Liver (tissue), 9 donors: ENCODE results near the gene LMBR1L. TPM values are rescaled to one million over a fixed set of nuclear protein-coding genes. Genes with fewer than 3 reads are reported as not detected.

Source experiments
- DNase-seq: peaks from one replicate; pipeline ENCODE4 v3.0.0-alpha.2; 2017; ENCODE audit warnings: low spot score
- H3K27ac ChIP-seq, 2 donors: one replicate each; pipeline ENCODE4 v1.7.0; 2013; ENCODE audit warnings: inconsistent platforms in 2 of 2, low read length in 2 of 2, control low read depth in 1 of 2, low read depth in 1 of 2, mild to moderate bottlenecking in 1 of 2
- H3K27me3 ChIP-seq, 4 donors: one replicate each; pipeline versions ENCODE4 v1.6.1 to v1.7.0; 2013; ENCODE audit warnings: low read length in 3 of 4, inconsistent platforms in 1 of 4, mild to moderate bottlenecking in 1 of 4, moderate library complexity in 1 of 4; ENCODE audit not compliant: control insufficient read depth in 4 of 4, insufficient read depth in 4 of 4
- H3K36me3 ChIP-seq, 4 donors: one replicate each; pipeline versions ENCODE4 v1.6.1 to v1.7.0; 2013; ENCODE audit warnings: low read length in 3 of 4, mild to moderate bottlenecking in 3 of 4, low read depth in 1 of 4, moderate library complexity in 1 of 4; ENCODE audit not compliant: control insufficient read depth in 4 of 4, insufficient read depth in 3 of 4
- H3K4me1 ChIP-seq, 4 donors: one replicate each; pipeline versions ENCODE4 v1.6.1 to v1.7.0; 2013; ENCODE audit warnings: low read length in 3 of 4, mild to moderate bottlenecking in 3 of 4, moderate library complexity in 1 of 4; ENCODE audit not compliant: control insufficient read depth in 4 of 4, insufficient read depth in 4 of 4
- H3K4me3 ChIP-seq, 3 donors: one replicate each; pipeline versions ENCODE4 v1.6.1 to v1.7.0; 2013; ENCODE audit warnings: low read length in 3 of 3, control low read depth in 1 of 3, low read depth in 1 of 3, mild to moderate bottlenecking in 1 of 3
- H3K9ac ChIP-seq, 2 donors: one replicate each; pipeline ENCODE4 v1.7.0; 2013; ENCODE audit warnings: low read length in 2 of 2, mild to moderate bottlenecking in 2 of 2, moderate library complexity in 2 of 2, control low read depth in 1 of 2, low read depth in 1 of 2
- H3K9me3 ChIP-seq, 4 donors: one replicate each; pipeline versions ENCODE4 v1.6.1 to v1.7.0; 2013; ENCODE audit warnings: low read length in 3 of 4; ENCODE audit not compliant: control insufficient read depth in 4 of 4
- EGR1 ChIP-seq, 2 donors: IDR thresholded peaks; 2 replicates each; pipeline ENCODE4 v1.6.1; 2016 to 2018; ENCODE audit warnings: antibody characterized with exemption in 2 of 2, low read depth in 2 of 2
- GABPA ChIP-seq, 2 donors: IDR thresholded peaks in 1 of 2; conservative IDR thresholded peaks in 1 of 2; 2 replicates each; pipeline ENCODE4 v1.6.1; 2016; ENCODE audit warnings: antibody characterized with exemption in 2 of 2, mild to moderate bottlenecking in 1 of 2, moderate library complexity in 1 of 2
- HNF4A ChIP-seq, 2 donors: conservative IDR thresholded peaks; 2 replicates each; pipeline ENCODE4 v1.6.1; 2016; ENCODE audit warnings: antibody characterized with exemption in 2 of 2, mild to moderate bottlenecking in 2 of 2
- JUND ChIP-seq, 2 donors: IDR thresholded peaks; 2 replicates each; pipeline ENCODE4 v1.6.1; 2016; ENCODE audit warnings: antibody characterized with exemption in 2 of 2
- NR2F2 ChIP-seq: IDR thresholded peaks from 2 replicates; pipeline ENCODE4 v1.6.1; 2016; ENCODE audit warnings: antibody characterized with exemption
- RAD21 ChIP-seq, 2 donors: IDR thresholded peaks; 2 replicates each; pipeline ENCODE4 v1.6.1; 2016; ENCODE audit warnings: antibody characterized with exemption in 2 of 2, mild to moderate bottlenecking in 2 of 2
- SP1 ChIP-seq: IDR thresholded peaks from 2 replicates; pipeline ENCODE4 v1.6.1; 2018; ENCODE audit warnings: antibody characterized with exemption, mild to moderate bottlenecking
- ZBTB33 ChIP-seq: IDR thresholded peaks from 2 replicates; pipeline ENCODE4 v1.6.1; 2016; ENCODE audit warnings: antibody characterized with exemption
- WGBS: extraction: QIAGEN DNeasy Blood & Tissue Kit; methylation state at CpG from one replicate; pipeline ENCODE4 v1.1.7; 2013; 5-methylcytosine and 5-hydroxymethylcytosine counted together
- polyA plus RNA-seq, 2 donors: library from polyadenylated mRNA; stranded (reverse) in 1 of 2; unstranded in 1 of 2; fragments of 200-250 nt in 1 of 2; fragments of >200 nt in 1 of 2; fragmentation: Nextera tagmentation in 1 of 2; extraction: Ambion mirVana in 1 of 2; gene quantifications; one replicate each; pipeline versions ENCODE4 v1.2.1 to v1.2.3, GENCODE V29; 2013 to 2015
- total RNA-seq, 2 donors: library from RNA; depleted of rRNA; stranded (reverse); fragments of >200 nt; gene quantifications; one replicate each; pipeline ENCODE4 v1.2.3, GENCODE V29; 2014
- TF ChIP-seq, protein P1 (sequence below): fragments of 150-350 bp; IDR thresholded peaks from 2 replicates; pipeline ENCODE4 v1.5.1; 2017; ENCODE audit warnings: improper control_type of control experiment, low read depth, low read length; ENCODE audit not compliant: missing input control
- TF ChIP-seq, protein P2 (sequence below): IDR thresholded peaks from 2 replicates; pipeline ENCODE4 v1.6.1; 2016; ENCODE audit warnings: antibody characterized with exemption
- TF ChIP-seq, protein P3 (sequence below): IDR thresholded peaks from 2 replicates; pipeline ENCODE4 v1.6.1; 2016; ENCODE audit warnings: antibody characterized with exemption
- donor health status: healthy.
- donor health status: healthy.
- donor health status: healthy.
- donor health status: healthy.
- donor health status: healthy.

The LMBR1L gene
- total and polyA plus RNA-seq, 4 donors: 9.3 to 23.7 (median 11.8) TPM

DNA sequence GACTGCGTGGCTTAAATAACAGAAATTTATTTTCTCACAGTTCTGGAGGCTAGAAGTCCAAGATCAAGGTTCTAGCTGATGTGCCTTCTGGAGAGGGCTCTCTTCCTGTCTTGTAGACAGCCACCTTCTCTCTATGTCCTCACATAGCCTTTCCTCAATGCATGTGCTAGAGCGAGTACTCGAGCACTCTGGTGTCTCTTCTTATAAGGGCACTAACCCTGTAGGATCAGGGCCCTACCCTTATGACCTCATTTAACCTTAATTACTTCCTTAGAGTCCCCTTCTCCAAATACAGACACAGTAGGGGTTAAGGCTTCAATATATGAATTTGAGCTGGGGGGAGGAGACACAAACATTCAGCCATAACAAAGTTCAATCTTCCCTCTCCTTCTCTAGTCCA lies 26.2 kb downstream of the LMBR1L start:
- WGBS: 99% methylated on average over 3 of the region's 3 CpGs
- Histone ChIP-seq H3K36me3 (no peaks in the 10 kb centered on the region), H3K4me1 (peaks cover 0 to 7% (median 2%) of the 10 kb centered on the region in 4 donors)

DNA sequence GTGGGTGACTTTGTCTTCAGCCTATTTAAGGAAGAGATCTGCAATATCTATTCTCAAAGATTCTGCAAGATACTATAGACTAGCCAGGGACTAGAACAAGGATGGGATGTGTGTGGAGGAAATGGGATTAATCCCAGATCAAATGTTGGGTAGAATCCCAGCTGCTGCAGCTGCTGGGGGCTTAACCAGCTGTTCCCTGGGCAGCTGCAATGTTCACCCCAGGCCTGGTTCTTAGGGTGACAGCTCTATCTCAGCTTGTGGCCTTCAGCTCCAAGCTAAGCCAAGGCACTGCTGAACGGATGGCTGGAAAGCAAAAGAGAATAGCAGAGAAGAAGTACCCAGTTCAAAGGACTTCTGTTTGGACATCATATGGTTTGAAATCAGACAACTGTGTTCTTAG lies 30.9 kb downstream of the LMBR1L start:
- H3K27ac ChIP-seq: no peak overlapping the region
- WGBS: 82% methylated on average over 1 of the region's 1 CpG
- no peak overlapping the region for H3K4me3 ChIP-seq
- DNase-seq: no peak
- no peaks in the 10 kb centered on the region for H3K4me1 ChIP-seq
- peaks cover 0 to 2% (median 0%) of the 10 kb centered on the region in 4 donors for H3K9me3 ChIP-seq
- H3K36me3 ChIP-seq: no peaks in the 10 kb centered on the region
- TF ChIP-seq EGR1 (IDR thresholded peaks at IDR 0.05; ENCODE audit: low read depth in 2 of 2) (no peak), HNF4A (conservative IDR thresholded peaks at IDR 0.05) (no peak), RAD21 (IDR thresholded peaks at IDR 0.05) (no peak), NR2F2 (no peak), GABPA (IDR thresholded peaks at IDR 0.05 in 1 of 2, conservative IDR thresholded peaks at IDR 0.05 in 1 of 2) (no peak), ZBTB33 (no peak)
- TF ChIP-seq, protein P1, sequence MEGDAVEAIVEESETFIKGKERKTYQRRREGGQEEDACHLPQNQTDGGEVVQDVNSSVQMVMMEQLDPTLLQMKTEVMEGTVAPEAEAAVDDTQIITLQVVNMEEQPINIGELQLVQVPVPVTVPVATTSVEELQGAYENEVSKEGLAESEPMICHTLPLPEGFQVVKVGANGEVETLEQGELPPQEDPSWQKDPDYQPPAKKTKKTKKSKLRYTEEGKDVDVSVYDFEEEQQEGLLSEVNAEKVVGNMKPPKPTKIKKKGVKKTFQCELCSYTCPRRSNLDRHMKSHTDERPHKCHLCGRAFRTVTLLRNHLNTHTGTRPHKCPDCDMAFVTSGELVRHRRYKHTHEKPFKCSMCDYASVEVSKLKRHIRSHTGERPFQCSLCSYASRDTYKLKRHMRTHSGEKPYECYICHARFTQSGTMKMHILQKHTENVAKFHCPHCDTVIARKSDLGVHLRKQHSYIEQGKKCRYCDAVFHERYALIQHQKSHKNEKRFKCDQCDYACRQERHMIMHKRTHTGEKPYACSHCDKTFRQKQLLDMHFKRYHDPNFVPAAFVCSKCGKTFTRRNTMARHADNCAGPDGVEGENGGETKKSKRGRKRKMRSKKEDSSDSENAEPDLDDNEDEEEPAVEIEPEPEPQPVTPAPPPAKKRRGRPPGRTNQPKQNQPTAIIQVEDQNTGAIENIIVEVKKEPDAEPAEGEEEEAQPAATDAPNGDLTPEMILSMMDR: no peak
- TF ChIP-seq, protein P2, sequence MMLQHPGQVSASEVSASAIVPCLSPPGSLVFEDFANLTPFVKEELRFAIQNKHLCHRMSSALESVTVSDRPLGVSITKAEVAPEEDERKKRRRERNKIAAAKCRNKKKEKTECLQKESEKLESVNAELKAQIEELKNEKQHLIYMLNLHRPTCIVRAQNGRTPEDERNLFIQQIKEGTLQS: no peak
- TF ChIP-seq, protein P3, sequence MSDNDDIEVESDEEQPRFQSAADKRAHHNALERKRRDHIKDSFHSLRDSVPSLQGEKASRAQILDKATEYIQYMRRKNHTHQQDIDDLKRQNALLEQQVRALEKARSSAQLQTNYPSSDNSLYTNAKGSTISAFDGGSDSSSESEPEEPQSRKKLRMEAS: no peak
- no peaks in the 10 kb centered on the region for H3K27me3 ChIP-seq
- no peak overlapping the region for H3K9ac ChIP-seq

More for the DNA sequence above, 26.2 kb downstream of the LMBR1L start:
- H3K9me3 ChIP-seq: peaks cover 0 to 2% (median 0%) of the 10 kb centered on the region in 4 donors
- no peak overlapping the region for H3K9ac ChIP-seq
- H3K27ac ChIP-seq: no peak overlapping the region
- H3K27me3 ChIP-seq: peaks cover 0 to 3% (median 2%) of the 10 kb centered on the region in 4 donors
- no peak overlapping the region for H3K4me3 ChIP-seq
- TF ChIP-seq JUND (IDR thresholded peaks at IDR 0.05): no peak
- TF ChIP-seq, protein P1: no peak
- no peak for TF ChIP-seq SP1
- no peak for DNase-seq
